GM19099 (cell line): ENCODE data around the gene CCN5.

Source experiments
- POLR2A ChIP-seq: IDR thresholded peaks from 3 replicates; pipeline ENCODE4 v1.6.1; 2011; ENCODE audit warnings: low read depth; ENCODE audit not compliant: insufficient read length; ENCODE audit errors: extremely low read depth

The CCN5 gene

GRCh38 chr20:44704551-44704971 lies 10.6 kb upstream of the CCN5 start:
- no peak for TF ChIP-seq POLR2A

- TF ChIP-seq POLR2A: no peak
Observed at GRCh38 chr20:44705364-44706094, 9.6 kb upstream of the CCN5 start.

- TF ChIP-seq POLR2A: no peak
Observed at GRCh38 chr20:44706301-44707017, 8.7 kb upstream of the CCN5 start.

GRCh38 chr20:44707018-44707579 lies 8.1 kb upstream of the CCN5 start:
- TF ChIP-seq POLR2A: no peak

GRCh38 chr20:44709380-44709779 lies 5.8 kb upstream of the CCN5 start:
- no peak for TF ChIP-seq POLR2A

- TF ChIP-seq POLR2A: no peak
Observed at GRCh38 chr20:44709797-44710196, 5.4 kb upstream of the CCN5 start.

- TF ChIP-seq POLR2A: no peak
Observed at GRCh38 chr20:44711237-44711636, 3.9 kb upstream of the CCN5 start.

GRCh38 chr20:44714102-44714700 lies 968 bp upstream of the CCN5 start:
- TF ChIP-seq POLR2A: no peak

- TF ChIP-seq POLR2A: no peak
Observed at GRCh38 chr20:44715499-44716308, 535 bp downstream of the CCN5 start.

GRCh38 chr20:44716309-44717106 lies 1.3 kb downstream of the CCN5 start:
- TF ChIP-seq POLR2A: no peak

- no peak for TF ChIP-seq POLR2A
Observed at GRCh38 chr20:44717986-44718385, 2.8 kb downstream of the CCN5 start.

- TF ChIP-seq POLR2A: no peak
Observed at GRCh38 chr20:44719841-44720240, 4.7 kb downstream of the CCN5 start.

- no peak for TF ChIP-seq POLR2A
Observed at GRCh38 chr20:44720621-44720996, 5.4 kb downstream of the CCN5 start.
